HG03095 (cell line): Measurements from ENCODE around the gene ALOX12B.
"Not testable (repeated sequence)": the region's sequence is repeated elsewhere in the genome, so short reads cannot be mapped to it uniquely, and the experiment has no call there.

ENCODE experiments used
- ATAC-seq: cut with Tn5 transposase; IDR thresholded peaks from one replicate; pipeline ENCODE4 v1.9.1; 2021; ENCODE audit warnings: moderate library complexity; ENCODE audit not compliant: unreplicated experiment

The ALOX12B gene

GRCh38 chr17:8067806-8068205 lies 19.7 kb downstream of the ALOX12B start:
- no peak for ATAC-seq

DNA sequence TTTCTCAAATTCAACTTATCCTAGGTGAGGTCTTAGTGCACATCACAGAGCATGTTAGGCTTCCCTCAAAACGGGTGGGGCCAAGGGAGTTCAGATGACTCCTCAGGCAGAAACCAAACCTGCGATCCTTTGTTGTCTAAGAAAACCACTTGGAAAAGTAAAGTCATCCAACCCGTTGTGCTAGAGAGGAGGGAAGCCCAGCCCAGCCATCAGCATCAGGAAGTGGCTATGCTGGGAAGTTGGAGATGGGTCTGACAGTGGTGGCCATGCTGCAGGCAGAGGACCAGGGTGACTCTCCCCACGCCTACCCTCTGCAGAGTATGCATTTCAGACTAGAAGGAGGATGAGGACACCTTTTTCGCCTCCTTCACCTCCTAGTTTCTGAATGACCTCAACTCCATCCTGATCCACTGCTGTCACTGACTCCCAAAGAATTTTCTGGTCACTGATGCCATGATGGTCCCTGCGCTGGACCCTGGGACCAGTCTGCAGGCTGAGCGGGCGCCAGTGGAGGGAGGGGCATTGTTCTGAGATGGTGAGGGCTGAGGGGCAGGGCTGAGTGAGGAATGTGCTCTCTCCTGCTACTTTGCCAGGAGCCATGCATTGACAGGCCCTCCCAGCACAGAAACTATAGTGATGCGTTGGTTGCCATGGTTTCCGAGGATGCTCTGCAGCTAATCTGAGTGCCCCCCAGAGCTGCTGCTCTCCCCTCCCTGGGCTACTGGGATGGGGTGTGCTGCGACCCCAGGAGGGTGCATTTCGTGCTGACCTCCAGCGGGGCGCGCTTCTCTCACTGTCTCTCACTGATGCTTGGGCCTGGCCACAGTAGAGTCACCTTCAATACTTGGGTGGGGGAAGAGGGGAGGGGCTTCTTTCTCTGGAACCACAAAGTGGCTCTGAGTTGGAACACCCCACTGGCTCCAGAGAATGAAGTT lies 20.4 kb downstream of the ALOX12B start:
- ATAC-seq: no peak

GRCh38 chr17:8064561-8065019 lies 22.9 kb downstream of the ALOX12B start:
- ATAC-seq: no peak

DNA sequence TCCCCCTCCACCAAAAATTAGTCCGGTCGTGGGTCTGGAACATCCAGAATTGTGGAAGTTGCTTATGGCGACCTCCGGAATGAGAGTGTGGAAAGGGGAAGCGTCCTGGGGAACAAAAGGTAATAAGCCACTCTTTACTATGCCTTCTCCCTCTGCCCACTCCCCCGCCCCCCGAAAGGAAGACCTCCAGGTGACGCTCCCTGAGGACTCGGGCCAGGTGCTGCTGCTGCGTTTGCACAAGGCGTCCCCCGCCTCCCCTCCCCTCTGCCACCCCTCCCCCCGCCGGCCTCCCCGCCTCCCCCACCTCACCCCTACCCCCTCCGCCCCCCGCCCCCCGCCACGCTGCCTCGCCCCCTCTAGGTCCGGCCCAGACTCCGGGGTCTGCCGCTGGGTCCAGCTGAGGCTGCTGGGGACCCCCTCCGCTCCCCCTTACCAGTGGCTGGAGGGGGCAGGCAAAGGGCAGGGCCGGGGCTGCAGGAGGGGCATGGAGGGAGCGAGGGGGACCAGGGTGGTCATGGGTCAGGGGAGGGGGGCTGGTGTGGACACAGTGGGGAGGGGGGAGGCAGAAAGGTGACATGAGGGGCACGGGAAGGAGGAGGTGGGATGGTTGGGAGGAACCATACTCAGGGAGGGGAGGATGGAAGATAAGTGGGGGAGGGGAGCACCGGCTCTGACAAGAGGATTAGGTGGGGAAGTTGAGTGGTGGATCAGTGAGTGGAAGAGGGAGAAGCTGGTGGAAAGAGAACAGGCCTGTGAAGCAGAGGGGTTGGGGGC lies 23.6 kb downstream of the ALOX12B start:
- no peak for ATAC-seq

- ATAC-seq: no peak
Observed at GRCh38 chr17:8062807-8063483, 24.6 kb downstream of the ALOX12B start.

DNA sequence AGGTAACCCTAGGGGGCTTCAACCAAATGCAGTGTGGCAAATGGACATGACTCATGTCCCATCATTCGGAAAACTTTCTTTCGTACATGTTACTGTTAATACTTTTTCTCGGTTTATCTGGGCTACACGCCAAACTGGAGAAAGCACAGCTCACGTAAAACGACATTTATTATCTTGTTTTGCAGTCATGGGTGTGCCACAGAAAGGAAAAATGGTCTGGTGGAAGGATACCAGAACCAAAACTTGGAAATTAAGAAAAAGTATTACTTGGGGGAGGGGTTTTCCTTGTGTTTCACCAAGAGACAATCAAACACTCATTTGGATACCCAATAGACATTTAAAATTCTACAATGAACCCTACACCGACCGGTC lies 25.1 kb downstream of the ALOX12B start:
- ATAC-seq: no peak

DNA sequence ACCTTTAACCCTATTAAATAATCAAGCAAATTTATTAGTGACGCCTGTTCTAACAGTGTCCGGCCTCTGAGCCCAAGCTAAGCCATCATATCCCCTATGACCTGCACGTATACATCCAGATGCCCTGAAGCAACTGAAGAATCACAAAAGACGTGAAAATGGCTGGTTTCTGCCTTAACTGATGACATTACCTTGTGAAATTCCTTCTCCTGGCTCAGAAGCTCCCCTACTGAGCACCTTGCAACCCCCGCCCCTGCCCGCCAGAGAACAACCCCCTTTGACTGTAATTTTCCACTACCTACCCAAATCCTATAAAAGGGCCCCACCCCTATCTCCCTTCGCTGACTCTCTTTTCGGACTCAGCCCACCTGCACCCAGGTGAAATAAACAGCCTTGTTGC lies 25.7 kb downstream of the ALOX12B start:
- not testable (repeated sequence) for ATAC-seq

DNA sequence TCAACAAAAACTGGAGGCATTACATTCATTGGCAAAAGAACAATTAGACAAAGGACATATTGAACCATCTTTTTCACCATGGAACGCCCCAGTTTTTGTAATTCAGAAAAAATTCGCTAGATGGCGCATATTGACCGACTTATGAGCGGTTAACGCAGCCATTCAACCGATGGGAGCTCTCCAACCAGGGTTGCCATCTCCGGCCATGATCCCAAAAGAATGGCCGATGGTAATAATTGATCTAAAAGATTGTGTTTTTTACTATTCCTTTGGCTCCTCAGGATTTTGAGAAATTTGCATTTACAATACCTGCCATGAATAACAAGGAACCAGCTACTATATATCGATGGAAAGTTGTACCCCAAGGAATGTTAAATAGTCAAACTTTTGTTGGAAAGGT lies 27.2 kb downstream of the ALOX12B start:
- ATAC-seq: no peak

GRCh38 chr17:8059131-8059530 lies 28.4 kb downstream of the ALOX12B start:
- no peak for ATAC-seq

GRCh38 chr17:8057691-8058114 lies 29.8 kb downstream of the ALOX12B start:
- ATAC-seq: no peak

GRCh38 chr17:8056976-8057625 lies 30.4 kb downstream of the ALOX12B start:
- no peak for ATAC-seq

DNA sequence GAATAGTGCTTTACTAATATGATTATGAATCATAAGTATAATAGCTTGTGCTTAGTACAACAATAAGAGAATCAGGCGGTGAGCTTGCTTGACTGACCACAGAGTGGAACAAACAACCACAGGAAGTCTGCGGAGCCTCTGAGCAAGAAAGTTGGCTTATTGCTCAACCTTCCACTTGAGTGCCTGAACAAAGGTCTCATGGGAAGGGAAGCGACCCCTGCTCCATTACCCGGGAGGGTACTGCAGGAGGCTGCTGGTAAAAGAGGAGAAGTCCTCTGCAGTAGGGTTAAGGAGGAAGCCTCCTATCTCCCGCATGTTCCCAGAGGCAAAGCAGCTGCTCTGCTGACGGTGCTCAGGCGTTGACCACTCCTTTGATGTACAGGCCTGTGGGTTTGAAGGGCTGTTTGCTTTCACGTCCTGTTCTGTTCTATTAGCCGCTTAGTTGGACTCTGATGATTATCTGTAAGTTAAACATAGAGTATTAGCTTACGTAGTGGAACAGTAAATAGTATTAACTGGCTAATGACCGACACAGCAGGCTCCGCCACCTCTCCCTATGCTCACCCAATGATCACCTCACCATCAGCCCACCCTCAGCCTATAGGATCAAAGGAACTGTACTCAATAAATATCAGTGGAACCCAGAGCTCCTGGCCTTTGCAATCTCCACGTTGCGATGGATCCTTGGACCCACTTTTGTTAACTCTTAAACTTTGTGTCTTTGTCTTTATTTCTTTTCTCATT lies 31.1 kb downstream of the ALOX12B start:
- no peak for ATAC-seq

DNA sequence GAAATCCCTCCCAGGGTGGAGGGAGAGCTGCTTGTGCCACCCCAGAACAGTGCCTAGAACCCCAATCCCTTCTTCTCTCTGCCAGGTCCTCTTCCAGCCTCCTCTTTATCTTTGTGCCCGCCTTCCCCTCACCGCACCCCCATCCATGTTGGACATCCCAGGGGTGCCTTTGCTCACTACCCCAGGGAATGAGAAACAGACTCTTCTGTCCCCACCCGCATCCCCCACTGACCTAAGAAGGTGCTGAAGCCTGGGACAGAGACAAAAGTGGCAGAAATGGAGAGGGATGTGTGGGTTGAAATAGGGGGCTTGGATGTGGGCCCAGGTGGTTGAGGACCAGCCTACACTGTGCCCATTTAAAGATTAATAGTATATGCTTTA lies 31.7 kb downstream of the ALOX12B start:
- ATAC-seq: no peak

GRCh38 chr17:8053600-8053999 lies 33.9 kb downstream of the ALOX12B start:
- ATAC-seq: no peak

- ATAC-seq: no peak
Observed at GRCh38 chr17:8052256-8053252, 35.0 kb downstream of the ALOX12B start.

DNA sequence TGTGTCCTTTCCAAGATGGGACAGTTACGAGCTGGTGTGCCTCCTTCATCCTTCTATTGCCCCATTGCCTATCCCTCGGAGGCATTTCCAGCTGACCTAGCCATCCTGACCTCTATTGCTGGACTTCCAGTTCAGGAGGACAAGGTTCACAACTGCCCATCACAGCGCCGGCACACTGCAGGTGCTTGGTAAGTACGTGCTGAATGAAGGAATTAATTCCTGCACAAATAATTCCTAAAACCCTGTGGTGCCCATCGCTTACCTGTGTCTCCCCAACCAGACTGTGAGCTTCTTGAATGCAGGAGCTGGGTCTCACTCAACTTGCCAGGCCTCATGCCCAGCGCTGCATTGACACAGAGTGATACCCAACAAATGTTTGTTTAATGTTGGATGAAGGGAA lies 35.7 kb downstream of the ALOX12B start:
- no peak for ATAC-seq

GRCh38 chr17:8048736-8049135 lies 38.8 kb downstream of the ALOX12B start:
- no peak for ATAC-seq

GRCh38 chr17:8048236-8048635 lies 39.3 kb downstream of the ALOX12B start:
- no peak for ATAC-seq

GRCh38 chr17:8047769-8048110 lies 39.8 kb downstream of the ALOX12B start:
- no peak for ATAC-seq
